Activated CD8-positive, alpha-beta memory T cell treated with anti-CD3 and anti-CD28 coated beads, Interleukin-2, amount 50 U/mL, for 1 hour (primary cell): Measurements from ENCODE around the gene SFT2D1.
"Not testable (repeated sequence)": the region's sequence is repeated elsewhere in the genome, so short reads cannot be mapped to it uniquely, and the experiment has no call there.

Experiments
- DNase-seq: peaks from one replicate; pipeline ENCODE4 v3.0.0-alpha.2; 2020; ENCODE audit errors: extremely low read depth

SFT2D1 gene

DNA sequence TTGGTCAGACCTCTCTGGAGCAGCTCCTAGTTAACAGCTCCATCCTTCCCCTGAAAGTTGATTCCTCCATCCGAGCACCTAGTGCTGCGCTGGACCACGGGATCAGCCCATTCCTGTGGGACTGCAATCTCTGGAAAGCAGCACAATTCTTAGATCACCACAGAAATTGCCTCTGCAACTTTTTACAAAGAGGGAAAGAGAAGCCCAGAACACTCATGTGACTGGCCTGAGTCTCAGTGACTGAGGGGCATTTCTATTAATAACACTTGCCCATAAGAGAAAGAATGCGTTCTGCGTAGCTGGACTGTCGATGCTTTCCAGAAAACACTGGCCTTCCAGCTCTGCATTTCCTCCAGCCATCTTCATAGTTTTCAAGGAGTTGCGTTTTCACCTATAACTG, 22.1 kb upstream of the SFT2D1 start:
- DNase-seq, result no peak

DNA sequence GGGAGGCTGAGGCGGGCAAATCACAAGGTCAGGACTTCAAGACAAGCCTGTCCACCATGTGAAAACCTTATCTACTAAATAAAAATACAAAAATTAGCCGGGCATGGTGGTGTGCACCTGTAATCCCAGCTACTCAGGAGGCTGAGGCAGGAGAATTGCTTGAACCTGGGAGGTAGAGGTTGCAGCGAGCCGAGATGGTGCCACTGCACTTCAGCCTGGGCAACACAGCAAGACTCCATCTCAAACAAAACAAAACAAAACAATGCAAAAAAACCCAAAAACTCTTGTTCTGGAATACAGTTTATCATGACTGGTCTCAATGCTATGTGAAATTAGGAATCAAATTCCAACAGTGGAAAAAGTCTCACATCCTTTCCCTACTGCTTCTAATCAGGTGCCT, 20.1 kb upstream of the SFT2D1 start:
- not testable (repeated sequence) for DNase-seq

DNA sequence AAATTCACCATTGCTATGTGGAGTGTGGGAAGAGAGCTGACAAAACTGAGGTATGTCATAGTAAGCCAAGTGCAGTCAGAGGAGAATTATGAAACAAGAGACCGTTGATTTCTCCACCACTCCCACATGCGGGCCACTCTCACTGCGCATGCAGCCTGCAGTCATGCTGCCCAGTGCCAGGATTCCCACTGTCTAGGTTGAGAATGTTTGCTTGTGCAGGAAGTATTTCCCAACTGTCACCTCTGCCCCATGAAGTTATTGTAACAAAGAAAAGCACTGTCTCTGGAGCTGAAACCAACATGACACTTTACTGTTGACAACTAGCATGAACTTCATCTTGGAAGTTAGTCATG, 18.7 kb upstream of the SFT2D1 start:
- DNase-seq, result no peak

DNA sequence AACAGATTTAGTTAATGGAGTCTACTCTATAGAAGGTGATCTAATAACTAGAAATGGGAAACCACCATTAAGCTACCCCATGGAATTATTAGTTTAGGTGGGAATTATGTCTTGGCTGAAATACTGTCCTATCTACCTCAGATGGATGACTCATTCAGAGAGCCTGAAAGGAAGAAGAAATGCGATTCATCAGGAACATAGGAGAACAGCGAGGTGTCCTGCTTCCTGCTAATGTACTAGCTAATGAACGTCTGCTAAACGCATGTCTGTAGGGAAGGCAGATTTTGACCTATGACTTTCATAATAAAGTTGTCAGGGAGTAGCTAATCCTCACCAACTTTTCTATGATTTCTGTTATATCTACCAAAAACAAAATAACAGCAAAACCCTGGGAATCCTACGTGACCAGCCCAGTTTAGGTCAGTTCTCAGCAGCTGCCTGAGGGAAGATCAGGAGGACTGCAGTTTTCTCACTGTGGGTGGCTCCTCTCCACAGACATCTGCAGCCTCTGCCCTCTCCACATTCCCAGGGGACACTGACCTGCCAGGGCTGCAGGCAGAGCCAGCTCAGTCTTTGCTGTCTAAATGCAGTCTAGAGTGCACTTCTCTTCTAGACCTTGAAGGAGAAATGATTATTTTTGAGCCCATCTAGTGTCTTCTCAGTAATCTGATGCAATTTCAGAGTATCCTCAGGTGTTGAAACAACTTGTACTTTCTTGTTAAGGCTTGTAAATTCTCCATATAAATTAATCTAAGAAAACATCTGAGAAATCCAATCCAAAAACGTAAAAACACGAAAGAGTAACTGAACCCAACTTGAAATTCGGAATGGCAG, 18.1 kb upstream of the SFT2D1 start:
- no peak for DNase-seq

DNA sequence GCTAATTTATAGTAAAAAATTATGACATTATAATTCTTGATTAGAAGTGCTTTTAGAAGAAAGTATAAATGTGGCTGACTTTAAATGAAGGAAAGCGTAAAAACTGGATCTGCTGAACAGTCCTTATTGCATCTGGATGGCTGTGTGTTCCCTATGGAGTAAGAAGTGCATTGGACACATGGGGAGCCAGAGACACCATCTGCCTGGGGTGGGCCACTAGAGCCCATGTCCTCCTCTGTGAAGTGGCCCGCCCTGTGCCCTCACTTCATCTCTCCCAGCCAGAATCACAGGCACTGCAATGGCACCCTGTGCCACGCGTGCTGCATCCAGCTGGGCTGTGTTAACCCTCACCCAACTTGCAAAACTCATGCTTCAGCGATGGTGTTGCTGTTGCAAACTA, 13.2 kb upstream of the SFT2D1 start:
- DNase-seq, result no peak

DNA sequence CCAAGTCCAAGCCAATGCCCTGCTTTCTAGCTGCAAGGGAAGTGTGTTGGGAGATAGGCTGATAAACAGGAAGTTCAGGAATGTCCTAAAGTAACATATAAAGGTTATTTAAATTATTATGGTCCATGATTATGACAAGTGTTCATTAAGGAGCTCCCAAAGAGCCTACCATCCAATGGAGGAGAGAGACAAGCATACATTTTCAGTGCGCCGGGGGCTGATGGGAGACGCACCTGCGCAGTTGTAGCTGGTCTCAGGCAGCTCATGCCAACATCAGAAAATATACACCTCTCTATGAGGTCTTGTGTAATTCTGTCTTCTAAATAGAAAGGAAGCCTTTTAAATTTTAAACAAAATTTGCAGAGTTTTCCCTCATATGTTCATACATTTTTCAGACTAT, 12.6 kb upstream of the SFT2D1 start:
- no peak for DNase-seq

DNA sequence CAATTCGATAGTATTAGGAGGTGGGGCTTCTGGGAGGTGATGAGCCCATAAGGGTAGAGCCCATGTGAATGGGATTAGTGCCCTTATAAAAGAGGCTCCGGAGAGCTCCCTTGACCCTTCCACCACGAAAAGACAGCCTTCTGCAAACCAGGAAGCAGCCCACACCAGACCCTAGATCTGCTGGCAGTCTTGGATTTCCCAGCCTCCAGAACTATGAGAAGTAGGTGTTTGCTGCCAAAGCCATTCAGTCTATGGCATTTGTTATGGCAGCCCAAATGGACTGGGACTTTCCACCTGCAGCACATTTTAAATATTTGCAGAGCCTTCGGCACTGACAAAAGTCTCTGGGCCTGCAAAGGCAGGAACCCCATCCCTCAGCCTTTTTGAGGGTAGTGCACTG, 11.8 kb upstream of the SFT2D1 start:
- DNase-seq, result no peak

DNA sequence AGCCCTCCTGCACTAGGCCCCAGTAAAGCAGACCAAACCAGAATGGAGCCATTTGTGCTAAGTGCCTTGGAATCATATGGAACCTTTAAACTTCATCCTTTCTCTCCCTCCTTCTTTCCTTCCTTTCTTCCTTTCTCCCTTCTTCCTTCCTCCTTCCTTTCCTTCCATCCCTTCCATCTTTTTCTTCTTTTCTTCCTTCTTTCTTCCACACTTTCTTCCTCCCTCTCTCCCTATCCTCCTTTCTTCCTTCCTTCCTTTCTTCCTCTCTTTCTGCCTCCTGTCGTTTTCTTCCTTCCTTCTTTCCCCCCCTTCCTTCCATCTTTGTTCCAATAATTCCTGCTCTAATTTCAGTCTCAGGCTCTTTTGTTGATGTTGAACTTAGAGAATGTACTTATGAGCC, 11.2 kb upstream of the SFT2D1 start:
- DNase-seq, result no peak

DNA sequence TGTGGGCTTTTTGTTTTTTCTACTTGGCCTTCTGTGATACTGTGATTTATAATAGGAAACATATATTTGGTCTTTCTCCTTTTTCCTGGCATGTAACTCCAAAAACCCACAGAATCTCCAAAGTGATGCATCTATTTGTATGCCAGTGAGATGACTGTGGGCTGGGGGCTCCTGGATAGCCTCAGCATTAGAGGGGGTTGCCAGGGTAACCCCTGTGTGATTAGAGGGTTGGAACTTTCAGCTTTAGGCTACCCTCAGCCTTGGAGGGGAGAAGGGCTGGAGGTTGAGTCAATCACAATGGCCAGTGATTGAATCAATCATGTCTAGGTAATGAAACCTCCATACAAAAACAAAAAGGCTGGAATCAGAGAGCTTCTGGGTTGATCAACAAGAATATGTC, 10.6 kb upstream of the SFT2D1 start:
- DNase-seq, result no peak

DNA sequence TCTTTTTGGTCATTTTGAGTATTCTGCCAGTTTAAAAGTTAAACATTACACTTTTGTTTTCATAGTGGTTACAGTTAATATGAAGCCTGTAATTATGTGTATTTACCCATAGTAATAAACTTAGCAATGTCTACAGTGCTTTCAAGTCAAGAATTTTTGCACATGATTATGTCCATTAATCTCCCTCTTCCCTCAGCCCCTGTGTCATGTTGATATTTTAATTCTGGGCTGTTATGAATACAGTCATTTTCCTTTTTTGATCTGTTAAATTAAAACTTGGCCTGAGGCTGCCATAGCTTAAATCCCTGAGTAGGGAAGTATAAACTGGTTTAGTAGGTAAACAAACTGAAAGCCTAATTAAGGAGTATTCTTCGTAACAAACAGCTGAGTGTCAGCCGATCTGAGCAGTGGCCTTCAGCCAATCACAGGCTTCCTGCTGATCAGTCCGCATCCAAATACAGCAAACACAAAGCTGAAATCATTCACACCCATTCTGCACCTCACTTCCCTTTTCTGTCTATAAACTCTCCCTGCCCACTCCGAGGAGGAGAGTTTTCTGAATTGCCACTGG, 9.5 kb upstream of the SFT2D1 start:
- DNase-seq, result no peak

DNA sequence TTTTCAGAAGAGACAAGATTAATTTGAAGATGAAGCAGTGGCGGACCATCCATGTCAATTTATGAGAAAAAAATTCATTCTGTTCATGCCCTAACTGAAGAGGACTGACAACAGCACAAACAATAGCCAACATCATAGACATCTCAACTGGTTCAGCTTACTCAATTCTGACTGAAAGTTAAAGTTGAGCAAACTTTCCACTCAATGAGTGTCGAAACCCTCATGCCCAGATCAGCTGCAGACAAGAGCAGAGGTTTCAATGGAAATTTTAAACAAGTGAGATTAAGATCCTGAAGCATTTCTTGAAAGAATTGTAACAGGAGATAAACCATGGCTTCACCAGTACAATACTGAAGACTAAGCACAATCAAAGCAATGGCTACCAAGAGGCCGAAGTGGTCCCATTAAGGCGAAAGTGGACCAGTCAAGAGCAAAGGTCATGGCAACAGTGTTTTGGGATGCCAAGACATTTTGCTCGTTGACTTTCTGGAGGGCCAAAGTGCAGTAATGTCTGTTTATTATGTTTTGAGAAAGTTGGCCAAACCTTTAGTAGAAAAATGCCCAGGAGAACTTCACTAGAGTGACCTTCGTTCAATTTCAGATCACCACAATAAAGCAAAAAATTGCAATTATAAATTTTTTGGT, 6.1 kb upstream of the SFT2D1 start:
- DNase-seq, result no peak

DNA sequence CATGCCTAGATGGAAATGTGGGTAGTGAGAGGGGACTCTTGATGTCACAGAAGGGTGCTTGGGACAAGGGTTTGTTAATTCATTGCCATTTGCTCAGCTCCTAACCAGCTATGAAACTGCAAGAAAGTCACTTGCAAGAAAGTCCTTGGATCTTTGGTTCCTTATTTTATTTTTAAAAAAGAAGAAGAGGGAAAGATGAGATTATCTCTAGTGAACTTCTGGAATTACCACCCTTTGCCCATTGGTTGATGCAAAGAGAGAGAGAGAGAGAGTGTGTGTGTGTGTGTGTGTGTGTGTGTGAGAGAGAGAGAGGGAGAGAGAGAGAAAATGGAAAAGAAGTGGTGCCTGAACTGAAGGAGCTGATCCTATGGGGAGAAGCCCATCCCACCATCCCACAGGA, 4.6 kb upstream of the SFT2D1 start:
- DNase-seq, result no peak

DNA sequence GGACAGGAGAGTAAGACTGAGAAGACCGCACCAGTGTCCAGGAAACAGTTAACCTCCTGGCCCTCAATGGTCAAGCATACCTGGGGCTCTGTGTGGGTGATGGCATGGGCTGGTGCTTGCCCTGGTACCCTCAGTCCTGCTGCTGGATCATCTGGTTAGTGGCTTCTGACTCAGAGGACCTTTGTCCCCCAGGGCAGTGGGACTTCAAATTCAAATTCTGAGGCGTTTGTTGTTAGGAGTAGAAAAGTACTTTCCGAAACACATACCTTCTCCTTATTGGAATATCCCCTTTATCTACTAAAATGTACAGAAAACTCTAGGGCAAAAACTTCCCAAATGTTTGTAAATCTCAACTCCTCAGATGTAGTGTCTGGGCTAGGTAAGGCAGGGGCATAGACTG, 4.1 kb upstream of the SFT2D1 start:
- DNase-seq, result no peak

DNA sequence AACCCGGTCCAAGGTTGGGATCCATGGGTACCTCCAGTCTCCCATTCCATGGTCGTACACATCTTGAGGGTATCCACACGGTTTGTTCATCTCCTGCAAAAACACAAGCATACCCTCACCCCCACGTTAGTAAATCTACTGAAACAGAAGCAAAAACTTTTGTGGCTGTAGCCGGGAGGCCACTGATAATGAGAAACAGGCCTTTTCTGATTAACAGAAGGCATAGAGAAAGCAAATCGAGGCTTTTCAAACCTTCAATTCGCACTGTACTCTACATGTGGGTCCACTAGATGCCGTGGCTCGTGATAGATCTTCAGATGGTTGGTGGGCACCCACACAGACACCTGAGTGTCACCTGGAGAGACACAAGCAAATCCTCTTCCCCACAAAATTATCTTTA, 3.3 kb upstream of the SFT2D1 start:
- not testable (repeated sequence) for DNase-seq

DNA sequence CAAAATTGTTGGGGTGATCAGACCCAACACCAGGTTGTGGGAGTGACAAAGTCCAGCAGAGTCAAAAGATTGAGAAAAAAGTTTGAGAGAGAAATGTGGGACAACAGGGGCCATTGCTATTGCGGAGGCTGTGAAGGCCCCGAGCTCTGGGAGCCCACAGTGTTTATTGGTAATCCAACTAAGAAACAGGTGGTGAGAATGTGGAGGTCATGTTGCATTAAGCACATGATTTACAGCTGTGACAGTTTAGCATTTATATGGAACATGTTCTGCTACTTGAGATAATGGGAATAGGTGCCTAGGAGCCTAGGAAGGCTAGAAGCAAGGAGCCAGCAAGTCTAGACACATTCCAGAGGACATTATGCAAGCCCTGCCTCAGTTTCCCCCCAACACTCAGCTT, 2.6 kb upstream of the SFT2D1 start:
- DNase-seq, result not testable (repeated sequence)

DNA sequence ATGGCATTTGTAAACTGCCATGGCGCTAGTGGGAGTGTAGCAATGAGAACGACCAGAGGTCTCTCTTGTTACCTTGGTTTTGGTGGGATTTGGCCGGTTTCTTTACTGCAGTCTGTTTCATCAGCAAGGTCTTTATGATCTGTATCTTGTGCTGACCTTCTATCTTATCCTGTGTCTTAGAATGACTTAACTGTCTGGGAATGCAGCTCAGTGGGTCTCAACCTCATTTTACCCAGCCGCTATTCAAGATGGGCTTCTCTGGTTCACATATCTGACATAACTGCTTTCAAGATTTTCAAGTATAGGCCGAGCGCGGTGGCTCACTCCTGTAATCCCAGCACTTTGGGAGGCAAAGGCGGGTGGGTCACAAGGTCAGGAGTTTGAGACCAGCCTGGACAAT, 1.9 kb upstream of the SFT2D1 start:
- no peak for DNase-seq

DNA sequence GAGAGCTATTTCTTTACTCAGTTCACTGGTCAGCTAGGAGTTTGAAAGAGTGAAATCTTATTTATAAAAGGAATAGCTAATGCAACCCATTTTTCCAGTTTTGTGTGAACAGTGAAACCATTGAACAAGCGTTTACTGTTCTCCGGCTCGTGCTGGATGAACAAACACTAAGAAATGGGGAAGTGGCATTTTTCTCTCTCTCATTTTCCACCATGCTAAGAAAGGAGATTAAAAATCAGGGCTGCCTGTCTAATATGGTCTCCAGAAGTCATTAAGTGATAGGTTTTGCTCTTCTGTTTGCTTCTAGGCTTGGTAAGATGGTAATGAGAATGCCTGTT, 774 bp upstream of the SFT2D1 start:
- DNase-seq, result no peak

DNA sequence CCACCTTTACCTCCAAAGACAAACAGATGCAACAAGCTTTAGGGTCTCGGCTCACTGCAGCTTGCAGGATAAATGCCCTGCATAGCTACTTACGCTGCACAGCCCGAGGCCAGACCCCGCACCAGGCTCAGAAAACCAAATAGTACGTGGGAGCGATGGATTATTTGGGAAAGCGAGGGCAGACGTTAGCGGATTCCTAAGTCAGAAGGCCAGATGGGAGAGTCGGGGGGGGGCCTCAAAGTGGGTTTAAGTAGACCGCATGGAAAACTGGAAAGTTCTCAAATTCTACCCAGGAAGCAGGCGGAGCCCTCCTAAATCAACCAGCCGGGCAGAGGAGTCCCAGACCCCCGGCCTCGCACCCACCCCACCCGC, 382 bp downstream of the SFT2D1 start:
- DNase-seq, result no peak

DNA sequence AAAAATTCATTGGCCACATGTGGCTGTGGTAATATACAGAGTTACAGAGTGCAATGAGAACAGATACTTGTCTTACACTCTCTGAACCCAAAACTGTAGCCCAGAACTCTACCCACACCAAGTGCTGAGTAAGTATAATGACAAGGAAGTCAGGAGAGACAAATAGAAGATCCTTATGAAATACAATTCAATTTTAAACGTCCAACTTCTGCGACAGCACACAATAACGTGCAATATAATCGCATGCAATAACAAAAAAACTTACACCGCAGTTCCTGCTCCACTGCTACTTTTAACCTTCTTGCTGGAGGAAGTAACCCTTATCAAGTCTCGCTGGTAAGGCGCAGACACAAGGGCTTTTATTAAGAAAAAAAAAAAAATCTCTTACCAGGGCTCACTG, 881 bp downstream of the SFT2D1 start:
- no peak for DNase-seq

DNA sequence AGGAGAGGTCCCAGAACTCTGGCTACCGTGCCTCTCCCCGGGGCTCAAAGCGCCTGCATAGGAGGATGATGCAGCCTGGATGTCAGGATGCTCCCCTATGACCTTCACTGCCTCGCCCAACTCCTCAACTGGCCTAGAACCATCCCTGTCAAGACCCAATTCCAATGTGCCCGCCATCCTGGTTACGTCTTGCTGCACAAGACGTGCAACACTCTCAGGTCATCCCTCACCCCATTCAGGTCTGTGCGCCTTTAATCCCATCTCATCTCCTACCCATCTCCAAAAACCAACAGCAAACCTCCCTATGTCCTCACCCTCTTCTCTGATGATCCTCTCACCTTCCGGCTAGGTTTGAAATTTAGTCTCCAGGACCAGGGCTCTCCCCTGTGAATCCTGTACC, 3.5 kb downstream of the SFT2D1 start:
- no peak for DNase-seq

DNA sequence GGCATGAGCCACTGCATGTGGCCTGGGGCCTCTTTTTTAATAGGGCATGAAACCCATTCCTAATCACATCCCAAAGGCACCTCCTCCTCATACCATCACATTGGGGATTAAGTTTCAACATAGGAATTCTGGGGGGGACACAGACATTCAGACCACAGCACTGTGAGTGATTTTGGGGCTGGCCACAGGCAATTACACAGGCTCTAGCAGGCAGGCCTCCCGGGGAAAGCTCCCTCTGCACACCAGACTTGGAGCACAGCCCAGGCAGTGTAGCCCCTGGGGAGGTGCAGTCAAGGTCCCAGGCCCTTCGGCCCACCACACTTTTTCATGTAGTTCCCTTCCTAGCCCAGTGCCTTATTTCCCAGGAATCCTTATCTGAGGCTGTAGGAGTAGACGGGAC, 5.5 kb downstream of the SFT2D1 start:
- no peak for DNase-seq

DNA sequence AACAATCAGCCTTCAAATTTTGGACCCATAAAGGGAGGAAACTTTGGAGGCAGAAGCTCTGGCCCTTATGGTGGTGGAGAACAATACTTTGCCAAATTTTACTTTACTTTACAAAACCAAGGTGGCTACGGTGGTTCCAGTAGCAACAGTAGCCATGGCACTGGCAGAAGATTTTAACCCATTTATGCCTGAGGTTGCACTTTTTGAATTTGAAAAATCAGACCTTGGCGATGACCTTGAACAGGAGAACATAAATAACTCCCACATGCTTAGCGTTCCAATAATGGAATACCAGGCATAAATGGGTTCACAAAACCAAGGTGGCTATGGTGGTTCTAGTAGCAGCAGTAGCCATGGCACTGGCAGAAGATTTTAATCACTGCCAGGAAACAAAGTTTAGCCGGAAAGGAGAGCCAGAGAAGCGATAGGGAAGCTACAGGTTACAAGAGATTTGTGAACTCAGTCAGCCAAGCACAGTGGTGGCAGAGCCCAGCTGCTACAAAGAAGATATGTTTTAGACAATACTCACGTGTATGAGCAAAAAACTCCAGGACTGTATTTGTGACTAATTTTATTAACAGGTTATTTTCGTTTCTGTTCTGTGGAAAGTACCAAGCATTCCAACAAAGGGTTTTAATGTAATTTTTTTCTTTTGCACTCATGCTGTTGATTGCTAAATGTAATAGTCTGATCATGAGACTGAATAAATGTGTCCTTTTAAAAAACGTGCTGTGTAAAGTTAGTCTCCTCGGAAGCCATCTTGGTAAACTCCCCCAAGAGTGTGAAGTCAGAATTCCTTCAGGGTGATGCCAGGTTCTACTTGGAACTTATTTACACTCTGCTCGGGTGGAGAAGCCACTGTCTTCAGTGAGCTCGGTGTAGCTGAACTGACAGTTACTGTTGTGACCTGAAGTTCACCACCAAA, 6.7 kb downstream of the SFT2D1 start:
- DNase-seq, result no peak

DNA sequence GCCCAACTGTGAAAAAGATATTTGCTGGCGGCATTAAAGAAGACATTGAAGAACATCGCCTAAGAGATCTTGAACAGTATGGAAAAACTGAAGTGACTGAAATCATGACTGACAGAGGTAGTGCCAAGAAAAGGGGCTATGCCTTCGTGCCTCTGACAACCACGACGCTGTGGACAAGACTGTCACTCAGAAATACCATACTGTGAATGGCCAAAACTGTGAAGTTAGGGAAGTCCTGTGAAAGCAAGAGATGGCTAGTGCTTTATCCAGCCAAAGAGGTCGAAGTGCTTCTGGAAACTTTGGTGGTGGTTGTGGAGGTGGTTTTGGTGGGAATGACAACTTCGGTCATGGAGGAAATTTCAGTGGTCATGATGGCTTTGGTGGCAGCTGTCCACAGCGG, 7.5 kb downstream of the SFT2D1 start:
- DNase-seq, result no peak
